ENCODE measurements around the gene NFATC4.

The NFATC4 gene

DNA sequence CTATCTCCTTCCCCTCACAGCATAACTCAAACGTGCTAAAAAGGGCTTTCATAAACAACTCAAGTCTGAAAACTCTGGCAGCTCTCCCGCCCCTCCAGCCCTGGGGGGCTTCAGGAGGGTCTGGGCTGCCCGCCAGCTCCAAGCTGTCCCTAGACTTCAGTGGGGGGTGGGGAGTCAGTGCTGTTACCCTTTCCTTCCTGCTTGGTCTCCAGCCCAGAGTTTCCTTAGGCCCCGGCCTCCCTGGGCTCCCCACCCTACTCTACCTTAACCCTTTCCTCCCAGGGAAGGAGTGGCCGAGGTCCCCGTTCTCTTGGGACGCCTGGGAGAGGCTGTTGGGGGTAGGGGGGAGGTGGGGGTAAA, 30.3 kb downstream of the NFATC4 start:
- Histone ChIP-seq H3K4me3 (ENCODE audit: low read depth, low read length) (peak overlapping the region; percentile 85), H3K27ac (peak overlapping the region; percentile 49), H3K36me3 (no peaks in the 10 kb centered on the region), H3K27me3 (ENCODE audit: insufficient read depth, low read depth, severe bottlenecking) (no peaks in the 10 kb centered on the region), H3K9me3 (ENCODE audit: severe bottlenecking) (no peaks in the 10 kb centered on the region)
- peak; percentile 58 for DNase-seq
- TF ChIP-seq, protein P1, sequence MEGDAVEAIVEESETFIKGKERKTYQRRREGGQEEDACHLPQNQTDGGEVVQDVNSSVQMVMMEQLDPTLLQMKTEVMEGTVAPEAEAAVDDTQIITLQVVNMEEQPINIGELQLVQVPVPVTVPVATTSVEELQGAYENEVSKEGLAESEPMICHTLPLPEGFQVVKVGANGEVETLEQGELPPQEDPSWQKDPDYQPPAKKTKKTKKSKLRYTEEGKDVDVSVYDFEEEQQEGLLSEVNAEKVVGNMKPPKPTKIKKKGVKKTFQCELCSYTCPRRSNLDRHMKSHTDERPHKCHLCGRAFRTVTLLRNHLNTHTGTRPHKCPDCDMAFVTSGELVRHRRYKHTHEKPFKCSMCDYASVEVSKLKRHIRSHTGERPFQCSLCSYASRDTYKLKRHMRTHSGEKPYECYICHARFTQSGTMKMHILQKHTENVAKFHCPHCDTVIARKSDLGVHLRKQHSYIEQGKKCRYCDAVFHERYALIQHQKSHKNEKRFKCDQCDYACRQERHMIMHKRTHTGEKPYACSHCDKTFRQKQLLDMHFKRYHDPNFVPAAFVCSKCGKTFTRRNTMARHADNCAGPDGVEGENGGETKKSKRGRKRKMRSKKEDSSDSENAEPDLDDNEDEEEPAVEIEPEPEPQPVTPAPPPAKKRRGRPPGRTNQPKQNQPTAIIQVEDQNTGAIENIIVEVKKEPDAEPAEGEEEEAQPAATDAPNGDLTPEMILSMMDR (IDR thresholded peaks at IDR 0.05; ENCODE audit: low read depth, low read length) = no peak

DNA sequence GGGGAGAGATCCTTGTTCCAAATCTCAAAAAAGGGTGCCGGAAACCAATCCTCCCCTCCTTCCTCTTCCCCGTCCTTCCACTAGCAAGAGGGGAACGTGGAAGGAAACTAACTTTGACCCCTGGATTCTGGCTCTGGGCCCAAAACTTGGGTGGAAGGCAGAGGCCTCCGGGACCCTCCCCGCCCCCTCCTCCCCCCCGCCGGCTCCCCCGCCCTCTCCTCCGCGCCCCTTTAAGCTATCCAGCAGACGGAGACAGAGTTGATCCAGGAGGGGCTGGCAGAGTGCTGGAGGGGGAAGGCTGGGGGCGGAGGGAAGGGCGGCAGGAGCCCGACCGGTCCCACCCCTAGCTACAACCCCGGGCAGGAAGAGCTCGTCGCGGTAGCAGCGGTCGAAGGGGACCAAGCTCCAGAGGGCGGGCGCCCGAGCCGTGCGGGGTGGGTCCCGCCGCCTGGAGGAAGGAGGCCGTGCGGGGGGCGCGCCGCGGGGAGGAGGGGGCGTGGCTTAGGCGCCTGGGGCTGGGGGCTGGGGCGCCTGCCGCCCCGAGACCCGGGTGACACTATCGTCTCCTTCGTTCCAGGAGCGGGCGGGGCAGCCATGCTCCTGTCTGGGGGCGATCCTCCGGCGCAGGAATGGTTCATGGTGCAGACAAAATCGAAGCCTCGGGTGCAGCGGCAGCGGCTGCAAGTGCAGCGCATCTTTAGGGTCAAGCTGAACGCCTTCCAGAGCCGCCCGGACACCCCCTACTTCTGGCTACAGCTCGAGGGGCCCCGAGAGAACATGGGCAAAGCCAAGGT, 30.9 kb downstream of the NFATC4 start, which contains the start of gene NYNRIN:
TSS of gene NYNRIN (plus strand) at position 351 of the 794 bp plus-strand sequence. CDS start at position 595, 244 bp downstream.
- Histone ChIP-seq H3K27me3 (ENCODE audit: insufficient read depth, low read depth, severe bottlenecking) (no peaks in the 10 kb centered on the region), H3K9me3 (ENCODE audit: severe bottlenecking) (no peaks in the 10 kb centered on the region), H3K36me3 (no peaks in the 10 kb centered on the region), H3K27ac (peak within 1 kb of the TSS; percentile 71), H3K4me3 (ENCODE audit: low read depth, low read length) (peak within 1 kb of the TSS; percentile 85)
- TF ChIP-seq, protein P1 (IDR thresholded peaks at IDR 0.05; ENCODE audit: low read depth, low read length) = no peak
- DNase-seq = peak; percentile 68

DNA sequence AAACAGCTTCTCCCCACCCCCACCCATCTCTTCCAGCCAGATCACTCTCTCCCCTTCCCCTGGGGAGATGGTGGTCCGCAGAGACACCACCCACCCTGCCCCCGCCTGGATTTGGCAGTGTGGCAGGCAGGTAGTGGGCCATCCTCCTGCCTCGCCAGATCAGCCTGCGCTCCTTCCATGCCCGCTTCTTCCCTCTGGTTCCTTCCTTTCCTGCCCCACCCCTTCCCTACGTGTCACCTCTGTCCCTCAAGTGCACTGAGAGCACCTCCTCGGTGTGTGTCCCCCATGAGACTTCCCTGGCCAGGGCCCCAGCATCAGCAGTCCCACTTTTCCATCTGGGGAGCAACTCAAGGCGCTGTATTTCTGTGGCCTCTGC, 31.5 kb downstream of the NFATC4 start:
- no peaks in the 10 kb centered on the region for H3K9me3 ChIP-seq (ENCODE audit: severe bottlenecking)
- no peaks in the 10 kb centered on the region; the same call in 1 of the 2 replicates for H3K36me3 ChIP-seq
- DNase-seq = no peak
- TF ChIP-seq, protein P1 (IDR thresholded peaks at IDR 0.05; ENCODE audit: low read depth, low read length) = no peak
- H3K27ac ChIP-seq = peak overlapping the region; percentile 71
- H3K4me3 ChIP-seq (ENCODE audit: low read depth, low read length) = peak overlapping the region; percentile 85
- H3K27me3 ChIP-seq (ENCODE audit: insufficient read depth, low read depth, severe bottlenecking) = no peaks in the 10 kb centered on the region

DNA sequence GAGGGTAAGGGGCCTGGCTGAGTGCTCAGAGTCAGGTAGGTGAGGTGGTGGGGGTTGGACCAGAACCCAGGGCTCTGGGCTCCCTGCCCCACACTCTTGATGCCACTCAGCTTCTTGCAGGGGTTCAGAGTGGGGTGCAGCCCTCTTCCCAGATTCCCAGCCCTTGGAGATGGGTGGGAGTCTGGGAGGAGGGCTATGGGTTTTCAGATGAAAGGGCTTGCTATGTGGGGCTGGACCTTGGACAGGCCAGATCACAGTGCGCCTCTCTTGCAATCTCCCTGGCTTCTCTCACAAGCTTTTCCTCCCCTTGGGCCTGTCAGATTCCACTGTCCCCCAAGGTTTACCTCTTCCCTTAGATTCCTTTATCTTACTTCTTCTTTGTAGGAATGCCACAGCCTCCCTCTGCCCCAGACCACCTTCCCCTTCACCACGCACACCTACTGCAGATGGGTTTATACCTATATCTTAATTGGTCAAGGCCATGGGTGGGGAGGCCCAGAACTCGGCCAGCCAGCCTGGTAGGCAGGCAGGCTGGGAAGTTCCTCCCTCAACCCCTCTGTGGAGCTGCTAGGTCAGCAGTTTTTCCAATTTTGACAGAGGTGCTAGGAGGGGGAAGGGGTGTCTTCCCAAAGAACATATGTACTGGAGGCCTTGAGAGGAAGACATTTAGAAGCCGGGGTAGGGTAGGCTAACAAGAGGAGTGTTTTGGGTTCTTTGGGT, 32.2 kb downstream of the NFATC4 start:
- H3K36me3 ChIP-seq = peaks cover under 1% of the 10 kb centered on the region
- H3K27ac ChIP-seq = no peak overlapping the region; the same call in 1 of the 2 replicates
- H3K4me3 ChIP-seq (ENCODE audit: low read depth, low read length) = peak overlapping the region; percentile 85
- no peak for DNase-seq
- no peaks in the 10 kb centered on the region for H3K9me3 ChIP-seq (ENCODE audit: severe bottlenecking)
- H3K27me3 ChIP-seq (ENCODE audit: insufficient read depth, low read depth, severe bottlenecking) = no peaks in the 10 kb centered on the region
- TF ChIP-seq, protein P1 (IDR thresholded peaks at IDR 0.05; ENCODE audit: low read depth, low read length) = no peak

DNA sequence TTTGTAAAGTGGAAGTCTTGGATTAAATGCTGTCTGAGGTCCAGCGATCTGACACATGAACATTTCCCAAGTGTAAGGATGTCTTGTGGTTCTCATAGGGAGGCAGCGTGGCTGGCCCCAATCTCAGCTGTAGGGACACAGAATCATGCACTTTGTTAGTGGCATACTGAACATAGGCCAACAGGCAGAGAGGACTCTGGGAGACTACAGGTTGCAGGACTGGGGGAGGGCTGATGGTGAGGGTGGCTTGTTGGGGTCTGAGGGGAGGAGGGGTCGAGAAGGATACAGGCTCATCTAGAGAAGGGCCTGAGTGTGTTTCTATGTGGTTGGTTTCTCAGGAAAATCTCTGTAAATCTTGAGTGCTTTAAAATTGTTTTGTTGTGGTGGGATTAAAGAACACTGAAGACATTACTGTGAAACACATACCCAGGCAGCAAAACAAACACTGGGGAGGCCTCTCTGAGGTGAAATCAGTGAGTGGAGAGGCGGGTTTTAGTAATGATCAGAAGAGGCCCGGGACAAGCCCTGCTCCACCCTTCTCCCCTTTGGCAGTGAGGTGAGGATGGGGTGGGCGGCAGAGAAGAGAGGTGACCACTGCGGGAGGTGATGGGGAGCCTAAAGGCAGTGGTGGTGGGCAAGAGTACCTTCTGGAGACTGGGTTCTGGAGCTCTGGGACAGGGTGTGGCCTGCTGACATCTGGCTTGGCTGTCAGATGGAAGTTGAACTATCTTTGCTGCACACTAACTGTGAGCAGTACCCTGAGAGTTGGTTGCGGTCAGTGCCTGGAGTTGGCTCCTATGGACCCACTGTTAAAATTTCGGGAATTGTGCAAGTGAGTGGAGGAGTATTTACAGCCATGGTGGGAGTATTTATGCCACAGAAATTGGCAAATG, 34.1 kb downstream of the NFATC4 start:
- Histone ChIP-seq H3K4me3 (ENCODE audit: low read depth, low read length) (no peak overlapping the region), H3K9me3 (ENCODE audit: severe bottlenecking) (no peaks in the 10 kb centered on the region), H3K36me3 (peaks cover 8% of the 10 kb centered on the region), H3K27me3 (ENCODE audit: insufficient read depth, low read depth, severe bottlenecking) (no peaks in the 10 kb centered on the region), H3K27ac (no peak overlapping the region)
- no peak for DNase-seq
- TF ChIP-seq, protein P1 (IDR thresholded peaks at IDR 0.05; ENCODE audit: low read depth, low read length) = no peak
